Brain microvascular endothelial cell (primary cell): ENCODE data around the gene NOSTRIN.
"Not testable (repeated sequence)": the region's sequence is repeated elsewhere in the genome, so short reads cannot be mapped to it uniquely, and the experiment has no call there.

Experiments
- DNase-seq: peaks from one replicate; pipeline ENCODE4 v3.0.0-alpha.2; 2020
- H3K27ac ChIP-seq: fragments of 250-450 bp; sonication (Bioruptor Pico); 2 replicates; pipeline ENCODE4 v1.5.1; 2020; ENCODE audit warnings: mild to moderate bottlenecking, moderate library complexity
- H3K27me3 ChIP-seq: fragments of 250-450 bp; sonication (Bioruptor Pico); replicated peaks from 2 replicates; pipeline ENCODE4 v1.5.1; 2020; ENCODE audit warnings: mild to moderate bottlenecking
- H3K36me3 ChIP-seq: fragments of 250-450 bp; sonication (Bioruptor Pico); replicated peaks from 2 replicates; pipeline ENCODE4 v1.5.1; 2020; ENCODE audit warnings: mild to moderate bottlenecking
- H3K4me3 ChIP-seq: 2 replicates; pipeline ENCODE4 v1.5.1; 2011; ENCODE audit warnings: low read depth, mild to moderate bottlenecking, control low read depth, low read length, moderate library complexity
- in situ Hi-C: cut with HindIII; loops from 2 replicates; pipeline ENCODE4 v1.10.0; 2017; ENCODE audit warnings: low sequenced_read_pairs, low pct_ligation_motif_present
- TF ChIP-seq, protein P1 (sequence below): IDR thresholded peaks from 2 replicates; pipeline ENCODE4 v1.5.1; 2011; ENCODE audit warnings: low read depth, mild to moderate bottlenecking, moderate library complexity, low read length, control low read depth, inconsistent platforms; ENCODE audit errors: missing control alignments

Gene NOSTRIN

DNA sequence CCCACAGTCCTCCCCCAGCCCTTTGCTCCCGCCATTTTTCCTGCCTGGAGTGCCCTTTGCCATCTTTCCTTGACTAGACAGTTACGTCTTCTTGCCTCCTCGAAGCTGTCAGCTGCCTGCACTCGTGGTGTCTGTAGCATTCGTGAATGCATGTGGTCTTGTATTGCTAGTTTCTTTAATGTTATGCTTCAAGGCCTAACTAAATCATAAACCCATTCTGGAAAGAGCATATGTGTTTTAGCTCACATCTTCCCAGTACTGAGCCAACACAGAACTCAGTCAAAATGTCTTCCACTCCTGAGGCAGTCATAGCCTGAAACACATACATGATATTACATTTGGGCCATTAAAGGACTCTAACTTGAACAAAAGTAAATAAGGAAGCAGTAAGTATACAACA lies 52.2 kb downstream of the NOSTRIN start:
- Histone ChIP-seq H3K27me3 (no peaks in the 10 kb centered on the region), H3K27ac (no peak overlapping the region), H3K4me3 (no peak overlapping the region), H3K36me3 (no peaks in the 10 kb centered on the region)
- TF ChIP-seq, protein P1, sequence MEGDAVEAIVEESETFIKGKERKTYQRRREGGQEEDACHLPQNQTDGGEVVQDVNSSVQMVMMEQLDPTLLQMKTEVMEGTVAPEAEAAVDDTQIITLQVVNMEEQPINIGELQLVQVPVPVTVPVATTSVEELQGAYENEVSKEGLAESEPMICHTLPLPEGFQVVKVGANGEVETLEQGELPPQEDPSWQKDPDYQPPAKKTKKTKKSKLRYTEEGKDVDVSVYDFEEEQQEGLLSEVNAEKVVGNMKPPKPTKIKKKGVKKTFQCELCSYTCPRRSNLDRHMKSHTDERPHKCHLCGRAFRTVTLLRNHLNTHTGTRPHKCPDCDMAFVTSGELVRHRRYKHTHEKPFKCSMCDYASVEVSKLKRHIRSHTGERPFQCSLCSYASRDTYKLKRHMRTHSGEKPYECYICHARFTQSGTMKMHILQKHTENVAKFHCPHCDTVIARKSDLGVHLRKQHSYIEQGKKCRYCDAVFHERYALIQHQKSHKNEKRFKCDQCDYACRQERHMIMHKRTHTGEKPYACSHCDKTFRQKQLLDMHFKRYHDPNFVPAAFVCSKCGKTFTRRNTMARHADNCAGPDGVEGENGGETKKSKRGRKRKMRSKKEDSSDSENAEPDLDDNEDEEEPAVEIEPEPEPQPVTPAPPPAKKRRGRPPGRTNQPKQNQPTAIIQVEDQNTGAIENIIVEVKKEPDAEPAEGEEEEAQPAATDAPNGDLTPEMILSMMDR = no peak
- in situ Hi-C loops = no loop called here
- no peak for DNase-seq

DNA sequence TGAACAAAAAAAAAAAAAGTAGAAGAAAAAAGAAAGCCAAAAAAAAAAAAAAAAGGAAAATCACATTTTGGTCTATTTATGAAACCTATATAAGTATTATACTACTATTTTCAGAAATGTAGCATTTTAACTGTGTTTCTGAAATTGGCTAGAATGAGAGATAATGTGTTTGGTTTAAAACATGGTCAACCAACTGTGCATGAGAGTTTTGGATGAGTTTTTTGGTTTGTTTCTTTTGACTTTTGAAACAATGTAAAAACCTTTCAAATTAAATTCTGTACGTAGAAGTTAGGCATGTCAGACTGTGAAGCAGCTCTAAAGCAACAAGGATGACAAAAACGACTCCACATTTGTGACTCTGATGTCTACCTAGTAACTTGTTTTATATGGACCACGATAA lies 53.2 kb downstream of the NOSTRIN start:
- no peak overlapping the region for H3K27ac ChIP-seq
- in situ Hi-C loops = no loop called here
- TF ChIP-seq, protein P1 = no peak
- DNase-seq = no peak
- H3K27me3 ChIP-seq = no peaks in the 10 kb centered on the region
- no peak overlapping the region for H3K4me3 ChIP-seq
- no peaks in the 10 kb centered on the region for H3K36me3 ChIP-seq

DNA sequence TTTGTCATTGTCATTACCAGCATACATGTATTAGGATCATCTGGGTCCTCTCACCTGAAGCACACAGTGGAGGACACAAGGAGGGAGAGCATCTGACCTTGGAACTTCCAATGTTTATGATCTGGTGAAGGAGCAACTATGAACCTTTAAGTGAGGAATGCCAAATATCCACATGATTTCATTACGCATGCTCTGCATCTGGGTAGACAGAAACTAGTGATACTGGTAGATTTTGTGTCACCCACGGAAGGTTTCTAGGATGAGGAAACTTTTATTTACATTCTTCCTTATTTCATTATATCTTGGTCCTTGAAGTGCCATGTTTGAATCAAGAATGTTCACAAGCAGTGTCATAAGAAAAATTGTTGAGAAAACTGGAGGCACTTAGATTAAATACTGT lies 55.7 kb downstream of the NOSTRIN start:
- H3K27me3 ChIP-seq = no peaks in the 10 kb centered on the region
- in situ Hi-C loops = no loop called here
- DNase-seq = no peak
- TF ChIP-seq, protein P1 = no peak
- H3K36me3 ChIP-seq = no peaks in the 10 kb centered on the region
- H3K27ac ChIP-seq = no peak overlapping the region
- H3K4me3 ChIP-seq = no peak overlapping the region

DNA sequence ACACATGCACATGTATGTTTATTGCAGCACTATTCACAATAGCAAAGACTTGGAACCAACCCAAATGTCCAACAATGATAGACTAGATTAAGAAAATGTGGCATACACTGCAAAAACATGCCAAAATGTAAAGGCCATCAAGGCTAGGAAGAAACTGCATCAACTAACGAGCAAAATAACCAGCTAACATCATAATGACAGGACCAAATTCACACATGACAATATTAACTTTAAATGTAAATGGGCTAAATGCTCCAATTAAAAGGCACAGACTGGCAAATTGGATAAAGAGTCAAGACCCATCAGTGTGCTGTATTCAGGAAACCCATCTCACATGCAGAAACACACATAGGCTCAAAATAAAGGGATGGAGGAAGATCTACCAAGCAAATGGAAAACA lies 64.7 kb downstream of the NOSTRIN start:
- H3K27ac ChIP-seq, H3K4me3 ChIP-seq, DNase-seq, H3K36me3 ChIP-seq, in situ Hi-C loops, H3K27me3 ChIP-seq: not testable (repeated sequence)

DNA sequence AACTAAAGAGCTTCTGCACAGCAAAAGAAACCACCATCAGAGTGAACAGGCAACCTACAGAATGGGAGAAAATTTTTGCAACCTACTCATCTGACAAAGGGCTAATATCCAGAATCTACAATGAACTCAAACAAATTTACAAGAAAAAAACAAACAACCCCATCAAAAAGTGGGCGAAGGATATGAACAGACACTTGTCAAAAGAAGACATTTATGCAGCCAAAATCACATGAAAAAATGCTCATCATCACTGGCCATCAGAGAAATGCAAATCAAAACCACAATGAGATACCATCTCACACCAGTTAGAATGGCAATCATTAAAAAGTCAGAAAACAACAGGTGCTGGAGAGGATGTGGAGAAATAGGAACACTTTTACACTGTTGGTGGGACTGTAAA lies 67.9 kb downstream of the NOSTRIN start:
- H3K27me3 ChIP-seq, H3K4me3 ChIP-seq, H3K36me3 ChIP-seq, H3K27ac ChIP-seq, in situ Hi-C loops, DNase-seq: not testable (repeated sequence)

DNA sequence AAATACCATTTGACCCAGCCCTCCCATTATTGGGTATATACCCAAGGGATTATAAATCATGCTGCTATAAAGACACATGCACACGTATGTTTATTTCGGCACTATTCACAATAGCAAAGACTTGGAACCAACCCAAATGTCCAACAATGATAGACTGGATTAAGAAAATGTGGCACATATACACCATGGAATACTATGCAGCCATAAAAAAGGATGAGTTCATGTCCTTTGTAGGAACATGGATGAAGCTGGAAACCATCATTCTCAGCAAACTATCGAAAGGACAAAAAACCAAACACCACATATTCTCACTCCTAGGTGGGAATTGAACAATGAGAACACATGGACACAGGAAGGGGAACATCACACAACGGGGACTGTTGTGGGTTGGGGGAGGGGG lies 68.4 kb downstream of the NOSTRIN start:
- H3K27ac ChIP-seq, DNase-seq, H3K4me3 ChIP-seq, in situ Hi-C loops, H3K36me3 ChIP-seq, H3K27me3 ChIP-seq: not testable (repeated sequence)

DNA sequence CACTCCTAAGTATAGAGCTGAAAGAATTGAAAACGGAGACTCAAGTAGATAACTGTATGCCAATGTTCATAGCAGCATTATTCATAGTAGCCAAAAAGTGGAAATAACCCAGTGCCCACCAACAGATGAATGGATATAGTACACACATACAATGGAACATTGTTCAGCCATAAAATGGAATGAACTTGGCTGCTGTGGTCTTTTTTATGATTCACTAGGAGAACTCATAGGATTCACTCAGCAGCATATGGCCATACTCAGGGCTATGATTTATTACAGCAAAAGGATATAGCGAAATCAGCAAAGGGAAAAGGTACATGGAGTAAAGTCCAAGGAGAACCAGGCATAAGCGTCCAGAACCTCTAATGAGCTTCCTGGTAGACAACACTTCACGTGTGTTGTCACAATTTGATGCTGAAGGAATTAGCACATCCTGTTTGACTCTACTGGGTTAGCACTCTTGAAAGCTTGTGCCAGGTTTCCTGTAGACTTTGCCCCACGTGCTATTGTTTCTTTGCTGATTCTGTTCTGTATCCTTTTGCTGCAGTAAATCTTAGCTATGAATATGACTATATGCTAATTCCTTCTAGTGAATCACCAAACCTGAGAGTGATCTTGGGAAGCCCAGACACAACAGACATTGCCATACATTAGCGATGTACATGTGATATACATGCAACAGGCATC lies 72.1 kb downstream of the NOSTRIN start:
- no peak overlapping the region for H3K4me3 ChIP-seq
- no peaks in the 10 kb centered on the region for H3K36me3 ChIP-seq
- H3K27me3 ChIP-seq = no peaks in the 10 kb centered on the region
- in situ Hi-C loops = no loop called here
- no peak overlapping the region for H3K27ac ChIP-seq
- TF ChIP-seq, protein P1 = no peak
- DNase-seq = no peak

DNA sequence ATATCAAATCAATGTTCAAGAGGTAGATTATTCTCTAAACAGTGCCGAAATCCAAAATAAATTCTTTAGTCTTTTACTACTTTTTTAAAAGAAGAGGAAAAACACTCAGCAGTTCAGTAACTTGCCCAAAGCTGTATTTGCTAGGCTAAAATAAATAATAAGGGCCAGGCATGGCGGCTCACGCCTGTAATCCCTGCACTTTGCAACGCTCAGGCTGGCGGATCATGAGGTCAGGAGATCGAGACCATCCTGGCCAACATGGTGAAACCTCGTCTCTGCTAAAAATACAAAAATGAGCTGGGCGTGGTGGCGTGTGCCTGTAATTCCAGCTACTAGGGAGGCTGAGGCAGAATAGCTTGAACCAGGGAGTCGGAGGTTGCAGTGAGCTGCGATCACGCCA lies 79.7 kb downstream of the NOSTRIN start:
- in situ Hi-C loops, H3K27me3 ChIP-seq, H3K27ac ChIP-seq, DNase-seq, H3K4me3 ChIP-seq, H3K36me3 ChIP-seq: not testable (repeated sequence)
